Activated CD4-positive, CD25-positive, alpha-beta regulatory T cell treated with anti-CD3 and anti-CD28 coated beads, Interleukin-2, amount 50 U/mL, for 16 hours (primary cell): ENCODE measurements around the gene SART1.

Experiments
- DNase-seq: peaks from one replicate; pipeline ENCODE4 v3.0.0-alpha.2; 2020; ENCODE audit warnings: low read depth, low spot score

SART1 gene, protein sequence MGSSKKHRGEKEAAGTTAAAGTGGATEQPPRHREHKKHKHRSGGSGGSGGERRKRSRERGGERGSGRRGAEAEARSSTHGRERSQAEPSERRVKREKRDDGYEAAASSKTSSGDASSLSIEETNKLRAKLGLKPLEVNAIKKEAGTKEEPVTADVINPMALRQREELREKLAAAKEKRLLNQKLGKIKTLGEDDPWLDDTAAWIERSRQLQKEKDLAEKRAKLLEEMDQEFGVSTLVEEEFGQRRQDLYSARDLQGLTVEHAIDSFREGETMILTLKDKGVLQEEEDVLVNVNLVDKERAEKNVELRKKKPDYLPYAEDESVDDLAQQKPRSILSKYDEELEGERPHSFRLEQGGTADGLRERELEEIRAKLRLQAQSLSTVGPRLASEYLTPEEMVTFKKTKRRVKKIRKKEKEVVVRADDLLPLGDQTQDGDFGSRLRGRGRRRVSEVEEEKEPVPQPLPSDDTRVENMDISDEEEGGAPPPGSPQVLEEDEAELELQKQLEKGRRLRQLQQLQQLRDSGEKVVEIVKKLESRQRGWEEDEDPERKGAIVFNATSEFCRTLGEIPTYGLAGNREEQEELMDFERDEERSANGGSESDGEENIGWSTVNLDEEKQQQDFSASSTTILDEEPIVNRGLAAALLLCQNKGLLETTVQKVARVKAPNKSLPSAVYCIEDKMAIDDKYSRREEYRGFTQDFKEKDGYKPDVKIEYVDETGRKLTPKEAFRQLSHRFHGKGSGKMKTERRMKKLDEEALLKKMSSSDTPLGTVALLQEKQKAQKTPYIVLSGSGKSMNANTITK

DNA sequence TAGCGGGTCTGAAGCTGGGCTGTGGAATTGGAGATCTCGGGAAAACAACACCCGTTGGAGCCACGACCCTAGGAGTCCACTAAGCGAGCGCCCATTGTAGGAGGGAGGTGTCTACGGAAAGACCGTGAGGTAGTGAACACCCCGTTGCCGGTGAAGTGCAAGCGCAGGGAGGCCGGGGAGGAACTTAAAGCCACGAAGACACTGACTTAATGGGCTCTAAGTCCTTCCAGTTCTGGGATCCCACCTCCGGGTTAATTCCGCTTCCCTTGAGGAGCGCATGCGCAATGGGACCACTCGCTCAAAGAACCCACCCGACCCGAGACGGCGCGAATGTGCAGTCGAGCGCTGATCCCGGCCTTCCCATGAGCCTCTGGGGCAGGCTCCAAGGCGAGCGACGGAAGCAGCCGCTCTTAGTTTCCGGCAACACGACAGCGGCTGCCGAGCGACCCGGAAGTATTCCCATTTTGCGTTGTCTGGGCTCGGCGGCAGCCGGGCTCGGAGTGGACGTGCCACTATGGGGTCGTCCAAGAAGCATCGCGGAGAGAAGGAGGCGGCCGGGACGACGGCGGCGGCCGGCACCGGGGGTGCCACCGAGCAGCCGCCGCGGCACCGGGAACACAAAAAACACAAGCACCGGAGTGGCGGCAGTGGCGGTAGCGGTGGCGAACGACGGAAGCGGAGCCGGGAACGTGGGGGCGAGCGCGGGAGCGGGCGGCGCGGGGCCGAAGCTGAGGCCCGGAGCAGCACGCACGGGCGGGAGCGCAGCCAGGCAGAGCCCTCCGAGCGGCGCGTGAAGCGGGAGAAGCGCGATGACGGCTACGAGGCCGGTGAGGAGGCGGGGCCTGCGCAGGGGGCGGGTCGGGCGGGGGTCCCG is at the start of gene SART1:
SART1 (plus strand) TSS at position 468 of the 874 bp plus-strand sequence; CDS start at position 515, 47 bp downstream.
- DNase-seq, result peak; percentile 94

DNA sequence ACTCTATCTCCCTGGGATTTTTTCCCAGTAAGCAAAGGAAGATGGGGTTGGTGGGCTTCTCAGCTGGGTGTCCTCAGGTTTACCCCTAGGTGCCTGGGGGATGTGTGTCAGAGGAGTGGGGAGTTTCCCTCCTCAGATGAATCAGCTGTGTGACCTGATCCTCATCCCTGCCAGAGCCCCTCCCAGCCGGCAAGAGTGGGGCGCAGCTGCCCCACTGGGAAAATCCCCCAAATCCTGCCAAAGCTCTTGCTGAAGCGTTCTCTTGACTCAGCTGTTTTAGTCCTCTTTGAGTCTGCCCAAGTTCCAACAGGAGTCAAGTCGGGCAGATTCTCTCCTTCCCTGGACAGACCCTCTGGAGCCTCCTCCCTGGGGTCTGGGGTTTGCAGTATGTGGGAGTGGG is 48.7 kb upstream of the SART1 start:
- DNase-seq, result no peak

DNA sequence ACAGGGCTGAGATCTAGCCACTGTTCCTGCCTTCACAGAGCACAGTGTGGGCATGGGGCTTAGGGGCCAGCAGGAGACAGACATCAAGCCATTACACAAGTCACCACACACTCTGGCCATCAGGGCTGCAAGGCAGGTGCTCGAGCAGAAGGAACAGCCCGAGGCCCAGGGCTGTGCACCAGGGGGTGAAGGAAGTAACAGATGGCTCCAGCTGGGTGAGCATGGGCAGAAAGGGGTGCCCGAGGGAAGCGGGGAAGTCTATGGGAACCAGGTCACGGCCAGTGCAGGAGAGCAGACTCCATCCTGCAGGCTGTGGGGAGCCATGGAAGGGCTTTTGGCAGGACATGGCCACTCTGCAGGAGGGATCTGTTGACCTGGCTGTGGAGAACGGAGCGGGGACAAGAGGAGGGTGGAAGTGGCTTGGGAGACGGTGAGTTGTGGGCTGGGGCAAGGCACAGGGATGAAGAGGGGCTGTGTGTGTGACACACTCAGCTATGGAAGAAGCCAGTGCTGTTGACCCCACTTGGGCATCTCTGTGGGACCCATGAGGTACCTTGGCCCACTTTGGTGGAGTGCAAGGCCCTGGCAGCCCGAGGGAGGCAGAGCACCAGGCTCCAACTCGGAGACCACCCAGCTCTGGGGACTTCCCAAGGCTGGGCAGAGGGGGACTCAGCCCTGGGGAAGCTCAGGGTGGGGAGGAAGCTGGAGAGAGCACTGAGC is 46.3 kb upstream of the SART1 start:
- DNase-seq, result no peak

DNA sequence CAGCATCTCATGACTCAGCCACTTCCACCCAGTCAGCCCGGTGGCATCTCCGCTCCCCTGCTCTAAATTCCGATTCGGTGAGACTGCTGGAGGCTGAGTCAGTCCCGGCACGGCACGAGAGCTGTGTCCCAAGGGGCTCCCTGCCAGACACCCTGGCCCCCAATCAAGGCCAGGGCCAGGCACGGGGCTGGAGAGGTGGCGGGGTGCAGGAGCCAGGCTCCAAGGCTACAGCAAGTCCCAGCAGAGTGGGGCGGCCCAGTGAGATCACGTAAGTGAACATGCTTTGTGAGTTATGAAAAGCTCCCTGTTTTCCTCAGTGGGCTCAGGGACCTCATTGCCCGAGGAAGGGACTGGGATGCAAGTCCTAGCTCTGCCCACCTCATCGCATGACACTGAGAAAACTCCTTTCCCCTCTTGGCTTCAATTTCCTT is 45.7 kb upstream of the SART1 start:
- DNase-seq, result no peak

DNA sequence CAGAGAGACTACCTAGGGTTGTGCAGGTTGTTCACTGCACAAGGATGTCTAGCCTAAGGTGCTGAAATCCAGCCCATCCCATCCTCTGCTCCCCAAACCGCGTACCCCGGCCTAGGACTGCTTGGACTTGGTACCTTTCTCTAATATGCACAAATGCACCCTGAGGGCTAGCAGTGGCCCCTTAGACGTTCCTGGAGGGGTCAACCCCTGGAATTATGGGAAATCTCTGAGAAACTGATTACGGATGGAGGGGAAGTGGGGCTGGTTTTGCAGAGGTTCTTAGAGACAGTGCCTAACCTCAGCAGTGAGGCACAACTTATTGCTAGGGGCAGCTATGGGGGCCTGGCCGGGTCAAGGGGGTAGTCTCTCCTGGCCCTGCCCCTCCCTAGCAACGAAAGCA is 45.1 kb upstream of the SART1 start:
- DNase-seq, result no peak

DNA sequence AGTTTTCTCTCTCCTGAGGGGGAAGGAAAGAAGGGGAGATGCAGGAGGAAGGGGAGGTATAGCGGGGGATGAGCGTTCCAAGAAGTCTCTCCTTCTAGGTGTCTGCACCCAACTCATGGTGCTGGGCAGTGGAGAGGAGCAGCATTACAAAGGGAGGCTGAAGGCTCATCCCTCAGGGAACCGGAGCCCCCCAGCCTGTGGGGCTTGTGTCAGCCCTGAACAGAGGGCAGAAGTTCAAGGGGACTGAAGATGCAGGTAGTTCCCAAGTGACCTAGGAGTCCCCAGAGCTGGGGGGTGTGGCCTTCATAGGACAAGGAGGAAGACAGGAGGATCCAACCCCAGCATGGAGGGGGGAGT is 44.5 kb upstream of the SART1 start:
- no peak for DNase-seq

DNA sequence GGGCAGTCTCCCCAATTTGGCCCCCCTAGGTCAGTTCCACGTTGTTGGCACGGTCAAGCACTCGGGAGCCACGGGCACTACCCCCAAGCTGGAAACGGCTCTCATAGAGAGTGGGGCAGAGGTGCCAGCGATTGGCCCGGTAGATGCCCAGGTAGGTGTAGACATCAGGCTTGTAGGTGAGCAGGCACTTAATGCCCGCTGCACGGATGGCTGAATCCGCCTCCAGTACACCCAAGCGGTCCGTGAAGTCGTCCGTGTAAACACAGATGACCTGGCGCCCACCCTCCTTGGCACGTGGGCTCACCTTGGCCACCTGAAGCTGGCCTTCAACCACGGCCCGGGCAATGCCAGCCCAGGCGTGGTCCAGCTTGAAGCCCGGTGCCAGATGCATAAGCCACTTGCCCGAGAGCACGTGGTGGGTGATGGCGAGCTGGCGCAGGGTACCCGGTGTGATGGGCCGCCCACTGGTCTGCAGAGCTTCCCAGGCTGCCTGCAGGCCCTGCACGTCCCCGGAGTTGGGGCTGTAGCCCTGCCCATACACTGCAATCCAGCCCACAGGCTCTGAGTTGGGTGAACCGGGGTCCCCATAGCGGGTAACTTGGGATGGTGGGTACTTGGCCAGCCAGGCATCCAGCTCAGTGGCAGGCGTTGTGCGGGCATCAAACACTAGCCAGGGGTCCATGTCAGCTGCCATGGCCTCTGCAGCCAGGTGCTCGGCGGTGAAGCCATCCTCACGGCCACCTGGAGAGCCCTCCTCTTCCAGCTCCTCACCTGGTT is 43.9 kb upstream of the SART1 start:
- DNase-seq, result no peak

DNA sequence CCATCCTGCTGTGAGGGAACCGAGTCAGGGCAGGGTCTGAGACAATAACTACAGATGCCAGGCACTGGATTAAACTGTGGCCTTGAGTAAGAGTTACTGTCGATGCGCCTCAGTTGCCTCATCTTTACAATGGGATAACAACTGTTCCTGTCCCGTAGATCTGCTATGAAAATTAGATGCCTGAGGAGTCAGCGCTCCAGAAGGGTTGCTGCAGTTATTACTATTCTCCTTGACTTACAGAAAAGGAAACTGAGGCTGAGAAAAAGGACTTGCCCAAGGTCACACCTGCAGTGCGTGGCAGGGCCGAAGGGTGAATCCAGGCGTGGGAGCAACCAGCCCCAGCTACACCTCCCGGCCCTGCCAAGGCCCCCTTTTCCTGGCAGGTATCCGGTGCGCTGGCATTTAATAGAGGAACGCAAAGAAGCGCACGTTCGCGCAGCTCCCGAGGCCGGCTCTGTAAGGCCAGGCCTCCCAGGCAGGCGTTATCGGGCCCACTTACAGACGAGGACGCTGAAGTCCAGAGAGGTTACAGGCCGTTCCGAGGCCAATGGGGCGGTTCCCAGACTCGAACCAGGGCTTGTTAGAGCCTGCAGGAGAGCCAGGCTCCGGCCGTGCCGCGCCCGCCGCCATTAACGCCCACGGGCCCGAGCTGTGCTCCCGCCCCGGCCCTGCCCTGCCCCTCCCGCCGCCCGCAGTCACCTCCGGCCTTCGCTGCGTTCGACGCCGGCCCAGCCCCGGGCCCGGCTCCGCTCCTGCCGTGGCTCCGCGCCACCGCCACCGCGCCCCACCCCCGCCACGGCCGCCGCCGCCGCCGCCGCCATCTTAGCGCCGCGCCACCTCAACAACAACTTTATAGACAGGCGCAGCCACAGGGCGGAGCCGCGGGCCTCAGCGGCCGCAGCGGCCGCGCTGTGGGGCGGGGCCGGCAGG is 43.1 kb upstream of the SART1 start, which contains the start of gene C11orf68:
C11orf68 (minus strand) TSS at position 852 of the 930 bp plus-strand sequence; CDS start at position 821, 31 bp downstream.
- no peak for DNase-seq

DNA sequence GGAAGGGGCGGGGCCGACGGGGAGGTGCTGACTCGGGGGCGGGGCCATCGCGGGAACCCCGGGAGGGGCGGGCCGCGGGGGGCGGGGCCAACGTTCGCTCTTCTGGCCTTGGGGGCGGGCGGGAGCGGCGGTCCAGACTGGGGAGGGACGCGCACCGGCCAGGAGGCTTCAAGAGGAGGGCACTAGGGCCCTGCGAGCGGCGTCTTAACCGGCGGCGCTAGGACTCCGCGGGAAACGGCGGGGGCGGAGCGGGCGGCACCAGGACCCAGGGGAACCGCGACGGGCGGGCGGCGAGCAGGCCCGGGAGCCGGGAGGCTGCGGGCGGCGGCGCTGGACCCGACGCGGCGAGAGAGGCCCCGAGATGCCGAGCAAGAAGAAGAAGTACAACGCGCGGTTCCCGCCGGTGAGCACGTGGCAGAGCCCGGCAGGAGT is 42.4 kb upstream of the SART1 start, which contains the start of gene DRAP1:
DRAP1 (plus strand) TSS at position 286 of the 432 bp plus-strand sequence; CDS start at position 362, 76 bp downstream.
- peak; percentile 97 for DNase-seq

DNA sequence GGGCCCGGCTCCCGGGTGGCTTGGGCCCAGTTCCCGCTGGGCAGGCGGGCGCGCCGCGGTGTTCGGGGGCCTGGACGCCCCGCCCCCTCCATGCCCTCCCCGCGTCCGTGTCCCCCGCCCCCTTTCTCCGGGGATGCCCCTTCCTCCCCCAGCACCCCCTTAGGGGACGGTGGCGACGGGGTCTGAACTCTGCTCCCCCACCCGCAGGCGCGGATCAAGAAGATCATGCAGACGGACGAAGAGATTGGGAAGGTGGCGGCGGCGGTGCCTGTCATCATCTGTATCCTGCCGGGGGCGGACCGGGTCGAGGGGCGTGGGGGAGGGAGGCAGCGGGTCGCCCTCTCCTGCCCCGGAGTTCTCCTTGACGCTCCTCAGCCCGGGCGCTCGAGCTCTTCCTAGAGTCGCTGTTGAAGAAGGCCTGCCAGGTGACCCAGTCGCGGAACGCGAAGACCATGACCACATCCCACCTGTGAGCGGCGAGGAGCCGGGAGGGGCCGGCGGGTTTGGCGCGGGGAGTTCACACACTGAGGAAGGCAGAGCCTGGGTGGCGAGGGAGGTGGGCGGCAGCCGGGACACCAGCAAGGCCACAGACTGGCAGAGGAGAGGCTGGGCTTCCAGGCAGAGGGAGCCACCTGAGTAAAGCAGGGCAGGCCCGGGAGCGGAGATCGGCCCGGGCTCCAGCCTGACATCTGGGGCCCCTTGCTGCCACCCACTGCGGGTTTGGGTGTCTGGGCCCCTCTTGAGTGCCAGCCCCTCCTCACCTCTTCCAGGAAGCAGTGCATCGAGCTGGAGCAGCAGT is 41.8 kb upstream of the SART1 start:
- peak; percentile 34 for DNase-seq

DNA sequence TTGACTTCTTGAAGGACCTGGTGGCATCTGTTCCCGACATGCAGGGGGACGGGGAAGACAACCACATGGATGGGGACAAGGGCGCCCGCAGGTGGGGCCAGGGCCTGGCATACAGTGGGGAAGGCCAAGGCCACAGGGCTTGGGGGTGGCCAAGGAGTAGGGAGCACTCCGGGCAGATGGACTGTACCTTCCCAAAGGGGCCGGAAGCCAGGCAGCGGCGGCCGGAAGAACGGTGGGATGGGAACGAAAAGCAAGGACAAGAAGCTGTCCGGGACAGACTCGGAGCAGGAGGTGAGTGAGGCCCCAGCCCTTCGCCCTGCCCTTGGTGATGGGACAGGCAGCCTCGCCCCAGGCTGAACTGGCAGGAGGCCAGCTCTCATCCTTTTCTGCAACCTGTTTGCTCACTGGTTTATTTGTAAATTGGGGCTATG is 41.1 kb upstream of the SART1 start:
- no peak for DNase-seq

DNA sequence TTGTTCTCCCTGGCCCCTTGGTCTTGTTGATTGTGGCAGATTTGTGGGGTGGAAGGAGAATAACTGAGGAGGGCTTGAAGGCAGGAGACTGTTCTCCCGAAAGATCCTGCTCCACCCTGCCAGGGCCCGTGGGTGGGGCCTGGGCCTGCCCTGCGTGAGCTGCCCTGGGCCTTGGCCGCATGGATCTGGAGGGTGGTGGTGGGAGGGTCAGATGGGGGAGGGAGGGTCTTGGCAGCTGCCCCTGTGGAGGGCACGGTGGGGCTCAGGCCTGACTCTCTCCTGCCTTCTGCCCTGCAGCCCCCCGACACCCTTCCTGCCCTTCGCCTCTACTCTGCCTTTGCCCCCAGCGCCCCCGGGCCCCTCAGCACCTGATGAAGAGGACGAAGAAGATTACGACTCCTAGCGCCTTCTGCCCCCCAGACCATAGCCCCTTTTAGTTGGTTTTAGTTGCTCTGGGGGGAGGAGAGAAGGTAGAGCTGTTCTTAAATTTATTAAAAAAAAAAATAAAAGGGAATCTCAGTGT is 40.4 kb upstream of the SART1 start:
- no peak for DNase-seq

DNA sequence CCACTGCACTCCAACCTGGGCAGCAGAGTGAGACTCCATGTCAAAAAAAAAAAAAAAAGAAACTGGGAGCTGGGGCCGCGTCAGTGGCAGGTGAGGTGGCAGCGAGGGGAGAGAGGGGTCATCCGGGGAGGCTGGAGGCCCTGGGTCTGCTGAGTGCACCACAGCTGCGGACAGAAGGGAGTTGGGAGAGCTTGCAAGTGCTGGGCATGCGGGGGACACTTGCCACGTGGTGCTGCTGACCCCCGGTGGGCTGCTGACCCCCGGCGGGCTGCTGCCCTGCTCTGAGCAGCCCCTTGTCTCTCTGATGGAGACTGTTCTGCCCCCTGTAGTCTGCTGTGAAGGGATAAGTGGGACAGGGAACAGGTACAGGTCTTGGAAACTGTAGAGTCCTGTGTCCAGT is 39.7 kb upstream of the SART1 start:
- no peak for DNase-seq

DNA sequence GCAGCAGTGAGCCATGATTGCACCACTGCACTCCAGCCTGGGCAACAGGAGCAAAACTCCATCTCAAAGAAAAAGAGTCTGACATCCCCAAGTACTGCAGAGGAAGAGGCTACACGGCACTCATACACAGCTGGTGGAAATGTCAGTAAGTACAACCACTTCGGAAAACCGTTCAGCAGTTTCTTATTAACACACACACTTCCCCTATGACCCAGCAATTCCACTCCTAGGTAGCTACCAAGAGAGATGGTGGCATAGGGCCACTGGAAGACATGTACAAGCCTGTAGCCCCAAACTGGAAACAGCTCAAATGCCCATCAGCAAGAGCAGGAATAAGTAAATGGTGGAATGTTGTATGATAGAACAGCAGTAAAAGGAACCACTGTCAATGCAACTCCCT is 39.0 kb upstream of the SART1 start:
- no peak for DNase-seq

DNA sequence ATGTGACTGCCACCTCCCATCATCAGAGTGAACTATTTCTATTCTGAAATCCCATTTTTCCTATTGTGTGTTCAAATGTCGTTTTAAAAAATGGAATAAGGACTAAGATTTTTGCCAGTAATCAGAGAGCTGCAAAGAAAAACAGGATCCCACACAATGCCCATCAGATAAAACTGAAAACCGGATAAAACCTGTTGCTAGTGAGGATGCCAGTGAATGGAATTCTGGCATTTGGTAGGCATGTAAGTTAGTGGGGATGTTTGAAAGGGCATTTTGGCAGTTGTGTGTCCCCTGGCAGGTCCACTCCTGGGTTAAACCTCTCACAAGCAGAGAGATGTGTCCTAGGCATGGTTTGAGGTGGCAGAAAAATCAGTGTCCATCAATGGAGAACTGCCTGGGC is 36.1 kb upstream of the SART1 start:
- no peak for DNase-seq

DNA sequence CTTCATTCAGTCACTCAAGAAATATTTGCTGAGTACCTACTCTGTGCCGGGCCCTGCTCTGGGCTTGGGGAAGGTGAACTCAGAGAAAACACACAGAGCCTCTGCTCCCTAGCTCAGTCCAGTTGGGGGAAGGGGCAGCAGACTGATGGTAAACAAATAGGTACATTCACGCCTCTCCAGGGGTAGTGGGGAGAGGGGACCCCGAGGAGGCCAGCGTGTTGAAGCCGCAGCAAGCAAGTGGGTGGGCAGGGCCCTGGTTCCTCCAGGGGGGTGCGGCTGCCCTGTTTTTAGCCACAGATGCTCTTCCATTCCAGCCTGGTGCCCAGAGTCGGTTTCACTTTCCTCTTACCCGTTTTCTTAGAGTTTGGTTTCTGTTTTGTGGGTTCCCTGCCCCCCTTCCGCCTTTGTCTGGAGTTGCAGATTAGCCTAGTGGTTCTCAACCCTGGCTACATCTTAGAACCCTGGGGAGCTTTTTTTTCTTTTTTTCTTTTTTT is 33.6 kb upstream of the SART1 start:
- peak; percentile 59 for DNase-seq

DNA sequence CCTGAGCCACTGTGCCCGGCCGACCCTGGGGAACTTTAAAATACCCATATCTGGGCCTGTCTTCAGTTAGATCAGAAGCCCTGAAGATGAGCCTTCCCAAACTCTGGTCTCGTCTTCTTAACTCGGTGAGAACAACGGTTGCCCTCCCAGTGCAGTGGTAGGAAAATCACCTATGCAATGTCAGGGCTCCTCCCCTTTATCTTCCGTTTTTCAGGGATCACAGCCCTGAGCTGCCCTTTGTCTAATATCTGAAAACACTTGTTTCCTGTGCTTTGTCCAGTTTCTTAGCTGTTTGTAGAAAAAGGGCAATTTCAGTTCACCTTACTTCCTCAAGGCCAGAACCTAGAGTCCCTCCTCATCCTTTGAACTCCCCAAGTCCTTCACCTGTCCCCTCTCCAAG is 32.9 kb upstream of the SART1 start:
- DNase-seq, result no peak
